H1 (cell line): ENCODE measurements around the gene SOBP. TPM values are rescaled to one million over a fixed set of nuclear protein-coding genes. Genes with fewer than 3 reads are reported as not detected.

Source experiments
- CTCF ChIP-seq, 3 experiments: IDR thresholded peaks; 1 replicate in 2 of 3; 2 replicates in 1 of 3; pipeline versions ENCODE4 v1.5.1 to v1.6.1; 2011; ENCODE audit warnings: low read length in 3 of 3, mild to moderate bottlenecking in 3 of 3, inconsistent platforms in 2 of 3, low read depth in 1 of 3, moderate library complexity in 1 of 3; ENCODE audit not compliant: insufficient read depth in 1 of 3; ENCODE audit errors: control extremely low read depth in 1 of 3
- JUND ChIP-seq: IDR thresholded peaks from 2 replicates; pipeline ENCODE4 v1.6.1; 2011; ENCODE audit warnings: mild to moderate bottlenecking, improper control_type of control experiment, low read length
- SIRT6 ChIP-seq: IDR thresholded peaks from one replicate; pipeline ENCODE4 v1.7.1; 2012; ENCODE audit warnings: low read length, inconsistent platforms
- SUZ12 ChIP-seq: fragments of 200-600 bp; sonication (generic); IDR thresholded peaks from 2 replicates; pipeline ENCODE4 v1.6.1; 2012; ENCODE audit warnings: mild to moderate bottlenecking, inconsistent platforms, low read length, moderate library complexity, mixed read lengths
- YY1 ChIP-seq: IDR thresholded peaks from 2 replicates; pipeline ENCODE4 v1.6.1; 2011; ENCODE audit warnings: low read depth, mild to moderate bottlenecking, low read length
- polyA plus RNA-seq, 7 experiments: library from polyadenylated mRNA; depleted of rRNA in 3 of 7; stranded (reverse) in 5 of 7; unstranded in 2 of 7; fragments of >200 nt in 5 of 7; fragments of 200-250 nt in 2 of 7; gene quantifications; 1 replicate in 5 of 7; 2 replicates in 1 of 7; 4 replicates in 1 of 7; pipeline versions ENCODE4 v1.2.1 to v1.2.3, GENCODE V29; 2011 to 2013; ENCODE audit warnings: missing spikeins in 2 of 7, mixed read lengths in 2 of 7
- total RNA-seq: library from RNA; stranded (reverse); fragmentation: NEBNext Ultra II Directional; extraction: Animal tissue kit (Norgen Biotek cat#: 25700); gene quantifications from 2 replicates; pipeline ENCODE4 v1.2.1, GENCODE V29; 2021

Gene SOBP
- total and polyA plus RNA-seq, 2 of the 8 experiments (the other 6 are each of a cell fraction or from before 2014, with no cell fraction given) = 0.45 to 6.2 TPM

GRCh38 chr6:107689951-107690642 lies 200.2 kb downstream of the SOBP start (continued):
- TF ChIP-seq YY1 = no peak
- TF ChIP-seq SIRT6 = no peak
- no peak for TF ChIP-seq JUND
- no peak for TF ChIP-seq CTCF (IDR thresholded peaks at IDR 0.05; ENCODE audit: control extremely low read depth in 1 of 3, insufficient read depth in 1 of 3, low read depth in 1 of 3, low read length in 3 of 3)
- no peak for TF ChIP-seq SUZ12
- TF ChIP-seq, all 59 proteins: peak for 0
